HEK293T (cell line): ENCODE measurements around the gene STEAP4.

Experiments
- ARNT ChIP-seq: fragments of 450-650 bp; IDR thresholded peaks from 2 replicates; pipeline ENCODE4 v1.6.1; 2017; ENCODE audit warnings: mild to moderate bottlenecking
- BHLHE40 ChIP-seq: fragments of 450-650 bp; IDR thresholded peaks from 2 replicates; pipeline ENCODE4 v1.6.1; 2016; ENCODE audit warnings: mild to moderate bottlenecking, moderate library complexity, borderline replicate concordance
- CTBP1 ChIP-seq: fragments of 450-650 bp; IDR thresholded peaks from 2 replicates; pipeline ENCODE4 v1.6.1; 2016; ENCODE audit warnings: borderline replicate concordance
- ELF4 ChIP-seq: fragments of 450-650 bp; IDR thresholded peaks from 2 replicates; pipeline ENCODE4 v1.6.1; 2017; ENCODE audit warnings: antibody characterized with exemption
- FOXA1 ChIP-seq: fragments of 450-650 bp; IDR thresholded peaks from 2 replicates; pipeline ENCODE4 v1.6.1; 2016; ENCODE audit warnings: mild to moderate bottlenecking
- FOXK2 ChIP-seq: fragments of 450-650 bp; IDR thresholded peaks from 2 replicates; pipeline ENCODE4 v1.6.1; 2016; ENCODE audit warnings: mild to moderate bottlenecking
- FOXM1 ChIP-seq: fragments of 450-650 bp; IDR thresholded peaks from 2 replicates; pipeline ENCODE4 v1.6.1; 2017; ENCODE audit warnings: mild to moderate bottlenecking, borderline replicate concordance
- LEF1 ChIP-seq: fragments of 450-650 bp; IDR thresholded peaks from 2 replicates; pipeline ENCODE4 v1.6.1; 2017; ENCODE audit warnings: mild to moderate bottlenecking, borderline replicate concordance
- SP1 ChIP-seq: fragments of 450-650 bp; IDR thresholded peaks from 2 replicates; pipeline ENCODE4 v1.6.1; 2017
- SUZ12 ChIP-seq: fragments of 450-650 bp; IDR thresholded peaks from 2 replicates; pipeline ENCODE4 v1.6.1; 2016; ENCODE audit warnings: mild to moderate bottlenecking
- TARDBP ChIP-seq: fragments of 450-650 bp; IDR thresholded peaks from 2 replicates; pipeline ENCODE4 v1.6.1; 2016
- ZNF384 ChIP-seq: fragments of 450-650 bp; IDR thresholded peaks from 2 replicates; pipeline ENCODE4 v1.6.1; 2016
- TF ChIP-seq, protein P1 (sequence below): fragments of 450-650 bp; IDR thresholded peaks from 2 replicates; pipeline ENCODE4 v1.6.1; 2016

DNA sequence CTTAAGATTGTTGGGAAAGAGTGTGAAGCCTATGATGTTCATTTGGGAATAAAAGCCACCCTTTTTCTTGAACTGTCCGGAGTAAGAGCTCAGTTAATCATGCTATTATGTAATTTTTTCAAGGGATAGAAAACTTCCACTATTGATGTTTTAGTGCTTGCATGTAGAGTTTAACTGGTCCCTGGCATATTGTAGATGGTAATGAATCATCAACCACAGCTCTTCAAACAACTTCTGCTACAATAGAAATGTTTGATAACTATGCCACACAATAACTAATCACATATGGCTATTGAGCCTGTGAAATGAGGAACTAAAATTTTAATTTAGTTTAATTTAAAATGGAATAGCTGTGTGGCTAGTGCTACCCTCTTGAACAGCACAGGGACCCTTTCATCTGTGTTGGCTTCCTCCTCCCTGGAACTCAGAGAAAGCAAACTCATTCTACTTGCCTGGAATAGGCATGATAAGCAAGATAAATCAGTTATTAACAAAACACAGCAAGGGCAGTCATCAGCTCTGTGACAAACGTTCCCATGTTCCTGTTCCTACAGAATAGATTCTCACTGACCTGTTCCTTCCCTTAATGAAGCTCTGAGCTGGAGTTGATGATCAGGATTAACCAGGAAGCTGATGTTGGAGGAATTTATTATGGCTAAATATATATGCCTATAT lies 82.0 kb downstream of the STEAP4 start:
- TF ChIP-seq ZNF384 (no peak), BHLHE40 (no peak), FOXK2 (no peak), SUZ12 (no peak), FOXA1 (no peak), FOXM1 (no peak), SP1 (no peak), ARNT (no peak), CTBP1 (no peak), LEF1 (no peak), ELF4 (no peak), TARDBP (no peak)
- TF ChIP-seq, protein P1, sequence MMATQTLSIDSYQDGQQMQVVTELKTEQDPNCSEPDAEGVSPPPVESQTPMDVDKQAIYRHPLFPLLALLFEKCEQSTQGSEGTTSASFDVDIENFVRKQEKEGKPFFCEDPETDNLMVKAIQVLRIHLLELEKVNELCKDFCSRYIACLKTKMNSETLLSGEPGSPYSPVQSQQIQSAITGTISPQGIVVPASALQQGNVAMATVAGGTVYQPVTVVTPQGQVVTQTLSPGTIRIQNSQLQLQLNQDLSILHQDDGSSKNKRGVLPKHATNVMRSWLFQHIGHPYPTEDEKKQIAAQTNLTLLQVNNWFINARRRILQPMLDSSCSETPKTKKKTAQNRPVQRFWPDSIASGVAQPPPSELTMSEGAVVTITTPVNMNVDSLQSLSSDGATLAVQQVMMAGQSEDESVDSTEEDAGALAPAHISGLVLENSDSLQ: no peak
